Esophagus muscularis mucosa (tissue), 4 donors: ENCODE results near the gene GPR156.

Source experiments
- EP300 ChIP-seq: sonication (generic); formaldehyde crosslinking; IDR thresholded peaks from one replicate; pipeline ENCODE4 v1.6.1; 2017; ENCODE audit warnings: antibody characterized with exemption
- POLR2A ChIP-seq: fragments of 450-650 bp; IDR thresholded peaks from one replicate; pipeline ENCODE4 v1.6.1; 2017; ENCODE audit warnings: antibody characterized with exemption, moderate library complexity, mild to moderate bottlenecking, low read depth
- POLR2AphosphoS5 ChIP-seq, 2 donors: sonication (generic); formaldehyde crosslinking; IDR thresholded peaks; one replicate each; pipeline ENCODE4 v1.6.1; 2017; ENCODE audit warnings: antibody characterized with exemption in 2 of 2
- TF ChIP-seq, protein P1 (sequence below), 3 experiments: fragments of 200-600 bp in 2 of 3; fragments of 450-650 bp in 1 of 3; sonication (generic) in 2 of 3; IDR thresholded peaks; one replicate each; pipeline ENCODE4 v1.5.1; 2017 to 2019; ENCODE audit warnings: antibody characterized with exemption in 3 of 3, mild to moderate bottlenecking in 2 of 3, moderate library complexity in 1 of 3

DNA sequence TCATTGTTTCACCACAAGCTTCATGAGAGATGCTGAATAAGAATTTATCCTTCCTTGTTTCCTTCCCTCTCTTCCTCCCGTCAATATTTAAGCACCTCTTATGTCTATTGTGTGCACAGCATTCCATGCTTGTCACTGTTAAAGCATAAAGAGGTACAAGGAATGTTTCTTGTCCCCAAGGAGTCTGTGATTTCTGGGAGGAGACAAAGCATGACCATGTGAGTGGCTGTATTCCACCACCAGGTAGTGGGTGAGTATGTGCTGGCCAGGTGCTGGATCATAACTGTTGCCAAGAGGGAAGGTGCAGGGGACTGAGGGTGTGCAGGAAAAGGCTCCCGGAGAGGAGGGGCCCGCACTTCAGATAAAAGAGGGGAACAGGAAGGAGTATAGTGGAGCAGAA lies 127.9 kb downstream of the GPR156 start:
- TF ChIP-seq POLR2AphosphoS5 (IDR thresholded peaks at IDR 0.05) = no peak
- TF ChIP-seq POLR2A = no peak
- TF ChIP-seq, protein P1, sequence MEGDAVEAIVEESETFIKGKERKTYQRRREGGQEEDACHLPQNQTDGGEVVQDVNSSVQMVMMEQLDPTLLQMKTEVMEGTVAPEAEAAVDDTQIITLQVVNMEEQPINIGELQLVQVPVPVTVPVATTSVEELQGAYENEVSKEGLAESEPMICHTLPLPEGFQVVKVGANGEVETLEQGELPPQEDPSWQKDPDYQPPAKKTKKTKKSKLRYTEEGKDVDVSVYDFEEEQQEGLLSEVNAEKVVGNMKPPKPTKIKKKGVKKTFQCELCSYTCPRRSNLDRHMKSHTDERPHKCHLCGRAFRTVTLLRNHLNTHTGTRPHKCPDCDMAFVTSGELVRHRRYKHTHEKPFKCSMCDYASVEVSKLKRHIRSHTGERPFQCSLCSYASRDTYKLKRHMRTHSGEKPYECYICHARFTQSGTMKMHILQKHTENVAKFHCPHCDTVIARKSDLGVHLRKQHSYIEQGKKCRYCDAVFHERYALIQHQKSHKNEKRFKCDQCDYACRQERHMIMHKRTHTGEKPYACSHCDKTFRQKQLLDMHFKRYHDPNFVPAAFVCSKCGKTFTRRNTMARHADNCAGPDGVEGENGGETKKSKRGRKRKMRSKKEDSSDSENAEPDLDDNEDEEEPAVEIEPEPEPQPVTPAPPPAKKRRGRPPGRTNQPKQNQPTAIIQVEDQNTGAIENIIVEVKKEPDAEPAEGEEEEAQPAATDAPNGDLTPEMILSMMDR (IDR thresholded peaks at IDR 0.05) = no peak
- no peak for TF ChIP-seq EP300
